Nephron (organoid): Measurements from ENCODE around the gene ELK4.

Experiments
- H3K27ac Mint-ChIP-seq, 3 experiments: 2 replicates each; pipeline ENCODE4 v1.8.0; 2020; ENCODE audit warnings: mixed read lengths in 3 of 3, mild to moderate bottlenecking in 2 of 3, moderate library complexity in 1 of 3
- H3K27me3 Mint-ChIP-seq: 2 replicates; pipeline ENCODE4 v1.8.0; 2021; ENCODE audit warnings: low read depth, mild to moderate bottlenecking, moderate library complexity, mixed read lengths
- H3K36me3 Mint-ChIP-seq: 2 replicates; pipeline ENCODE4 v1.8.0; 2020; ENCODE audit warnings: low read depth, mixed read lengths
- H3K4me1 Mint-ChIP-seq: 2 replicates; pipeline ENCODE4 v1.8.0; 2020; ENCODE audit warnings: mixed read lengths
- H3K4me3 Mint-ChIP-seq, 3 experiments: 2 replicates each; pipeline ENCODE4 v1.8.0; 2020; ENCODE audit warnings: mild to moderate bottlenecking in 3 of 3, mixed read lengths in 3 of 3, moderate library complexity in 2 of 3
- H3K9me3 Mint-ChIP-seq: 2 replicates; pipeline ENCODE4 v1.8.0; 2020; ENCODE audit warnings: mixed read lengths
- CTCF ChIP-seq, 3 experiments: fragments of 200-600 bp; sonication (generic); IDR thresholded peaks; one replicate each; pipeline ENCODE4 v1.5.0; 2021; ENCODE audit warnings: antibody characterized with exemption in 3 of 3; ENCODE audit not compliant: unreplicated experiment in 3 of 3

Gene ELK4, protein sequence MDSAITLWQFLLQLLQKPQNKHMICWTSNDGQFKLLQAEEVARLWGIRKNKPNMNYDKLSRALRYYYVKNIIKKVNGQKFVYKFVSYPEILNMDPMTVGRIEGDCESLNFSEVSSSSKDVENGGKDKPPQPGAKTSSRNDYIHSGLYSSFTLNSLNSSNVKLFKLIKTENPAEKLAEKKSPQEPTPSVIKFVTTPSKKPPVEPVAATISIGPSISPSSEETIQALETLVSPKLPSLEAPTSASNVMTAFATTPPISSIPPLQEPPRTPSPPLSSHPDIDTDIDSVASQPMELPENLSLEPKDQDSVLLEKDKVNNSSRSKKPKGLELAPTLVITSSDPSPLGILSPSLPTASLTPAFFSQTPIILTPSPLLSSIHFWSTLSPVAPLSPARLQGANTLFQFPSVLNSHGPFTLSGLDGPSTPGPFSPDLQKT

GRCh38 chr1:205631768-205632668, at the start of gene ELK4:
TSS of gene ELK4 (minus strand) at chr1:205632011. CDS start at chr1:205623882, 8,129 bp downstream.
- Mint-ChIP-seq H3K27ac (peak within 1 kb of the TSS; percentile 98 to 99 (median 98)), H3K36me3 (peaks cover 1% of the 10 kb centered on the region), H3K27me3 (no peaks in the 10 kb centered on the region), H3K4me1 (peaks cover 35% of the 10 kb centered on the region), H3K4me3 (peak within 1 kb of the TSS; percentile 92 to 98 (median 93)), H3K9me3 (no peaks in the 10 kb centered on the region)
- TF ChIP-seq CTCF (IDR thresholded peaks at IDR 0.05; ENCODE audit: unreplicated experiment in 3 of 3) = peak; percentile 67 to 77 (median 76)

DNA sequence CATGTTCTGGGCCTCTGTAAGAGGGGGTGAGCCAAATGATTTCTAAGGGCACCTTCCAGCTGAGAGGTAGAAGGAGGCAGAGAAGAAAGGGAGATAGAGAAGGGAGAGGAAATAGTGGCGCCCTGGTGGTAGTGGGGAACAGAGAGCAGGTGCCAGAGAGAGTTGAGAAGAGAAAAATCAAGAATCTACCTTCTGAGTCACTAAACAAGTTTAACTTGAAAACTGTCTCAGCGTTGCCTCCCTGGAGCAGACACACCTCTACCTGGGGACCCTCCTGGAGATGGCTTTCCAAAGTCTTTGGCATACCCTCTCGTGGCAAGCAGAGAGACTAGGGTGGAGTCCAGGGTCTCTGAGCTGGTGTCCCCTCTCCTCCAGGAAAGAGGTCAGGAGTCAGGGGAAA, 49.6 kb upstream of the ELK4 start:
- Mint-ChIP-seq H3K27me3 (peaks cover 19% of the 10 kb centered on the region), H3K27ac (peak overlapping the region in 2 of 3 experiments; percentile 36 to 69), H3K4me1 (peaks cover 34% of the 10 kb centered on the region), H3K4me3 (peak overlapping the region; percentile 81 to 89 (median 89)), H3K9me3 (no peaks in the 10 kb centered on the region), H3K36me3 (no peaks in the 10 kb centered on the region)
- no peak for TF ChIP-seq CTCF (IDR thresholded peaks at IDR 0.05; ENCODE audit: unreplicated experiment in 3 of 3)

- no peak for TF ChIP-seq CTCF (IDR thresholded peaks at IDR 0.05; ENCODE audit: unreplicated experiment in 3 of 3)
- no peaks in the 10 kb centered on the region for H3K36me3 Mint-ChIP-seq
- H3K27ac Mint-ChIP-seq = peak within 1 kb of the TSS; percentile 80 to 90 (median 85)
- peaks cover 45% of the 10 kb centered on the region for H3K4me1 Mint-ChIP-seq
- H3K4me3 Mint-ChIP-seq = peak within 1 kb of the TSS; percentile 86 to 93 (median 92)
- H3K27me3 Mint-ChIP-seq = peaks cover 21% of the 10 kb centered on the region
- no peaks in the 10 kb centered on the region for H3K9me3 Mint-ChIP-seq
These were observed 48.5 kb upstream of the ELK4 start, which contains the start of gene SLC45A3 for GRCh38 chr1:205680073-205680851. TSS of gene SLC45A3 (minus strand) at chr1:205680509. CDS start at chr1:205664656, 15,853 bp downstream.

- H3K4me1 Mint-ChIP-seq = peaks cover 48% of the 10 kb centered on the region
- TF ChIP-seq CTCF (IDR thresholded peaks at IDR 0.05; ENCODE audit: unreplicated experiment in 3 of 3) = no peak
- peak overlapping the region; percentile 86 to 93 (median 92) for H3K4me3 Mint-ChIP-seq
- H3K27me3 Mint-ChIP-seq = peaks cover 21% of the 10 kb centered on the region
- H3K27ac Mint-ChIP-seq = peak overlapping the region; percentile 80 to 90 (median 85)
- no peaks in the 10 kb centered on the region for H3K36me3 Mint-ChIP-seq
- H3K9me3 Mint-ChIP-seq = no peaks in the 10 kb centered on the region
These were observed 46.7 kb upstream of the ELK4 start for GRCh38 chr1:205678286-205679111.

DNA sequence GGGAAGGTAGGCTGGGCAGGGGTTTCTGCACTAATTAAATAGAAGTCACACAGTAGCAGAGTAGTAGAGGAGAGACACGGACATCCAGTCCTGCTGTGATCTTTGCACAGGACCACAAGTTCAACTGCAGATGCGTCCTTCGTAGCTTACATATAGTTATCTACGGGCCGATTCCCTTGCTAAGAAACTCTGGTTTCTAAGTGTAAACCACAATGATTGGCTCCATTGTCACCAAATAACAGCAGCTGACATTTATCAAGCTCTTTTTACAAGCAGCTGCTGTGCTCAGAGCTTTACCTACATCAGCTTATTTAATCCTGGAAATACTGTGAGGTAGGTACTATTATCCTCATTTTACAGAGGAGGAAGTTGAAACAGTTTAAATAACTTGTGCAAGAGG, 45.4 kb upstream of the ELK4 start:
- Mint-ChIP-seq H3K4me3 (peak overlapping the region; percentile 19 to 59 (median 48)), H3K9me3 (no peaks in the 10 kb centered on the region), H3K27ac (peak overlapping the region; percentile 39 to 76 (median 65)), H3K36me3 (no peaks in the 10 kb centered on the region), H3K4me1 (peaks cover 61% of the 10 kb centered on the region), H3K27me3 (peaks cover 22% of the 10 kb centered on the region)
- no peak for TF ChIP-seq CTCF (IDR thresholded peaks at IDR 0.05; ENCODE audit: unreplicated experiment in 3 of 3)
